Sigmoid colon (tissue), 4 donors: ENCODE results near the gene FOXP3.

Source experiments
- CTCF ChIP-seq, 4 experiments: fragments of 450-650 bp in 3 of 4; fragments of 200-600 bp in 1 of 4; IDR thresholded peaks; one replicate each; pipeline ENCODE4 v1.5.1; 2016 to 2019; ENCODE audit warnings: antibody characterized with exemption in 4 of 4, mild to moderate bottlenecking in 3 of 4, moderate library complexity in 2 of 4
- POLR2A ChIP-seq, 2 donors: fragments of 450-650 bp; IDR thresholded peaks; one replicate each; pipeline ENCODE4 v1.6.1; 2016; ENCODE audit warnings: antibody characterized with exemption in 2 of 2, mild to moderate bottlenecking in 2 of 2, moderate library complexity in 2 of 2
- POLR2AphosphoS5 ChIP-seq, 4 donors: sonication (generic); formaldehyde crosslinking; IDR thresholded peaks; one replicate each; pipeline ENCODE4 v1.6.1; 2017; ENCODE audit warnings: antibody characterized with exemption in 4 of 4

GRCh38 chrX:49208399-49208798 lies 56.1 kb downstream of the FOXP3 start:
- TF ChIP-seq CTCF (IDR thresholded peaks at IDR 0.05) (no peak), POLR2A (IDR thresholded peaks at IDR 0.05) (no peak), POLR2AphosphoS5 (IDR thresholded peaks at IDR 0.05) (no peak)
